ENCODE results near the gene FAM117A. TPM values are rescaled to one million over a fixed set of nuclear protein-coding genes. Genes with fewer than 3 reads are reported as not detected.
"Not testable (repeated sequence)": the region's sequence is repeated elsewhere in the genome, so short reads cannot be mapped to it uniquely, and the experiment has no call there.

Gene FAM117A
- polyA plus RNA-seq, 1 donor from 2014 or later, result 81.6 TPM

GRCh38 chr17:49779156-49779738, 15.3 kb upstream of the FAM117A start:
- peak overlapping the region in 1 of 3 donors; percentile 74 for H3K27ac Mint-ChIP-seq
- H3K4me3 Mint-ChIP-seq, result no peak overlapping the region
- no peaks in the 10 kb centered on the region for H3K9me3 Mint-ChIP-seq
- H3K36me3 Mint-ChIP-seq, result no peaks in the 10 kb centered on the region
- peaks cover 0 to 5% (median 5%) of the 10 kb centered on the region in 3 donors for H3K4me1 Mint-ChIP-seq
- H3K27me3 Mint-ChIP-seq, result peaks cover 3% of the 10 kb centered on the region

GRCh38 chr17:49777563-49777962, 13.6 kb upstream of the FAM117A start:
- no peaks in the 10 kb centered on the region for H3K36me3 Mint-ChIP-seq
- H3K4me1 Mint-ChIP-seq, result peaks cover 0 to 5% (median 5%) of the 10 kb centered on the region in 3 donors
- H3K9me3 Mint-ChIP-seq, result no peaks in the 10 kb centered on the region
- H3K4me3 Mint-ChIP-seq, result no peak overlapping the region
- H3K27me3 Mint-ChIP-seq, result peaks cover 3% of the 10 kb centered on the region
- peak overlapping the region in 1 of 3 donors; percentile 13 for H3K27ac Mint-ChIP-seq

- peaks cover 3% of the 10 kb centered on the region for H3K27me3 Mint-ChIP-seq
Observed at GRCh38 chr17:49776551-49777300, 12.8 kb upstream of the FAM117A start.

GRCh38 chr17:49775546-49776260, 11.8 kb upstream of the FAM117A start:
- H3K9me3 Mint-ChIP-seq, result no peaks in the 10 kb centered on the region
- no peak overlapping the region for H3K4me3 Mint-ChIP-seq
- no peaks in the 10 kb centered on the region for H3K36me3 Mint-ChIP-seq
- H3K27me3 Mint-ChIP-seq, result peaks cover 3% of the 10 kb centered on the region
- peaks cover 0 to 5% (median 5%) of the 10 kb centered on the region in 3 donors for H3K4me1 Mint-ChIP-seq
- peak overlapping the region in 1 of 3 donors; percentile 21 for H3K27ac Mint-ChIP-seq

More at GRCh38 chr17:49776551-49777300, 12.8 kb upstream of the FAM117A start:
- Mint-ChIP-seq H3K27ac (no peak overlapping the region), H3K4me1 (peaks cover 0 to 5% (median 5%) of the 10 kb centered on the region in 3 donors), H3K4me3 (no peak overlapping the region), H3K36me3 (no peaks in the 10 kb centered on the region), H3K9me3 (no peaks in the 10 kb centered on the region)

- Mint-ChIP-seq H3K27me3 (no peaks in the 10 kb centered on the region), H3K9me3 (peaks cover 0 to 2% (median 0%) of the 10 kb centered on the region in 3 donors), H3K36me3 (no peaks in the 10 kb centered on the region), H3K27ac (no peak overlapping the region), H3K4me1 (peaks cover 11 to 19% (median 19%) of the 10 kb centered on the region in 3 donors), H3K4me3 (no peak overlapping the region)
Observed at GRCh38 chr17:49766918-49767530, 3.1 kb upstream of the FAM117A start.

GRCh38 chr17:49764559-49765180, 739 bp upstream of the FAM117A start:
- Mint-ChIP-seq H3K4me3 (peak overlapping the region; percentile 53 to 96 (median 88)), H3K9me3 (peaks cover 0 to 2% (median 0%) of the 10 kb centered on the region in 3 donors), H3K36me3 (no peaks in the 10 kb centered on the region), H3K4me1 (peaks cover 31 to 41% (median 37%) of the 10 kb centered on the region in 3 donors), H3K27me3 (no peaks in the 10 kb centered on the region), H3K27ac (peak overlapping the region; percentile 70 to 95 (median 91))

GRCh38 chr17:49762151-49762941, 1.6 kb downstream of the FAM117A start:
- Mint-ChIP-seq H3K27me3 (no peaks in the 10 kb centered on the region), H3K36me3 (no peaks in the 10 kb centered on the region), H3K4me3 (peak overlapping the region; percentile 53 to 98 (median 94)), H3K9me3 (no peaks in the 10 kb centered on the region), H3K27ac (peak overlapping the region; percentile 62 to 76 (median 76)), H3K4me1 (peaks cover 41 to 53% (median 52%) of the 10 kb centered on the region in 3 donors)

GRCh38 chr17:49760932-49761558, 2.9 kb downstream of the FAM117A start:
- H3K27ac Mint-ChIP-seq, result peak overlapping the region; percentile 21 to 76 (median 46)
- peak overlapping the region; percentile 48 to 97 (median 50) for H3K4me3 Mint-ChIP-seq
- H3K4me1 Mint-ChIP-seq, result peaks cover 44 to 57% (median 55%) of the 10 kb centered on the region in 3 donors
- H3K9me3 Mint-ChIP-seq, result no peaks in the 10 kb centered on the region
- peaks cover 2% of the 10 kb centered on the region for H3K36me3 Mint-ChIP-seq
- H3K27me3 Mint-ChIP-seq, result no peaks in the 10 kb centered on the region

GRCh38 chr17:49760296-49760695, 3.6 kb downstream of the FAM117A start:
- no peaks in the 10 kb centered on the region for H3K9me3 Mint-ChIP-seq
- peaks cover 2% of the 10 kb centered on the region for H3K36me3 Mint-ChIP-seq
- H3K27me3 Mint-ChIP-seq, result no peaks in the 10 kb centered on the region
- peak overlapping the region in 3 of 4 donors; percentile 12 to 68 (median 53) for H3K4me3 Mint-ChIP-seq
- H3K27ac Mint-ChIP-seq, result peak overlapping the region in 2 of 3 donors; percentile 16 to 46
- H3K4me1 Mint-ChIP-seq, result peaks cover 44 to 63% (median 55%) of the 10 kb centered on the region in 3 donors

GRCh38 chr17:49759203-49759602, 4.7 kb downstream of the FAM117A start:
- peak overlapping the region in 2 of 3 donors; percentile 16 to 64 for H3K27ac Mint-ChIP-seq
- H3K27me3 Mint-ChIP-seq, result no peaks in the 10 kb centered on the region
- H3K9me3 Mint-ChIP-seq, result no peaks in the 10 kb centered on the region
- H3K4me1 Mint-ChIP-seq, result peaks cover 41 to 61% (median 48%) of the 10 kb centered on the region in 3 donors
- peaks cover 2% of the 10 kb centered on the region for H3K36me3 Mint-ChIP-seq
- H3K4me3 Mint-ChIP-seq, result peak overlapping the region in 2 of 4 donors; percentile 18 to 53

- H3K4me3 Mint-ChIP-seq, result peak overlapping the region in 3 of 4 donors; percentile 18 to 53 (median 26)
- H3K4me1 Mint-ChIP-seq, result peaks cover 44 to 65% (median 47%) of the 10 kb centered on the region in 3 donors
- not testable (repeated sequence) for H3K36me3 Mint-ChIP-seq, H3K27me3 Mint-ChIP-seq, H3K9me3 Mint-ChIP-seq
- H3K27ac Mint-ChIP-seq, result peak overlapping the region in 1 of 3 donors; percentile 16
Observed at GRCh38 chr17:49758464-49759010, 5.4 kb downstream of the FAM117A start.

GRCh38 chr17:49757151-49757777, 6.7 kb downstream of the FAM117A start:
- H3K4me3 Mint-ChIP-seq, result no peak overlapping the region
- no peaks in the 10 kb centered on the region for H3K9me3 Mint-ChIP-seq
- H3K27ac Mint-ChIP-seq, result peak overlapping the region in 1 of 3 donors; percentile 48
- peaks cover 54 to 66% (median 55%) of the 10 kb centered on the region in 3 donors for H3K4me1 Mint-ChIP-seq
- H3K36me3 Mint-ChIP-seq, result peaks cover 2% of the 10 kb centered on the region
- H3K27me3 Mint-ChIP-seq, result no peaks in the 10 kb centered on the region

Data from IgD-negative memory B cell (primary cell).